HG03460 (cell line): ENCODE data around the gene MYZAP.
A peak's percentile ranks its signal among the peaks of the same experiment; 100 is the strongest.

Source experiments
- ATAC-seq: cut with Tn5 transposase; IDR thresholded peaks from one replicate; pipeline ENCODE4 v1.9.1; 2021; ENCODE audit not compliant: unreplicated experiment

Gene MYZAP

DNA sequence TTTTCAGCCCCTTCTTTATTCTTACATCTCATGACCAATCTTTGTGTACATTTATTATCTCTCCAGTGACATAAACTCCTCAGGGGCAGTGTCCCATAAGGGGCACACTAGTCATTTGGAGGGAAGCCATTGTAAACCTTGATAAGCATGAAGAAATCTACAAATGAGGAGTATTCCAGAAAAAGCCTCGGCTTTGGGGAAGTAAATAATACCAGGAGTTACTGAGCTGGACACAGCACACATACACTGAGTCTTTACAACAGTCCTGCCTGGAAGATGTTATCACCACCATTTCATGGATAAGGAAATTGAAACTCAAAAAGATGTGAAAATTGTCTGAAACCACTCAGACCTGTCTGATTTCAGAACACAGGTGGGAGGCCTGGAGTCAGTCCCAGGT lies 99.4 kb downstream of the MYZAP start:
- no peak for ATAC-seq

DNA sequence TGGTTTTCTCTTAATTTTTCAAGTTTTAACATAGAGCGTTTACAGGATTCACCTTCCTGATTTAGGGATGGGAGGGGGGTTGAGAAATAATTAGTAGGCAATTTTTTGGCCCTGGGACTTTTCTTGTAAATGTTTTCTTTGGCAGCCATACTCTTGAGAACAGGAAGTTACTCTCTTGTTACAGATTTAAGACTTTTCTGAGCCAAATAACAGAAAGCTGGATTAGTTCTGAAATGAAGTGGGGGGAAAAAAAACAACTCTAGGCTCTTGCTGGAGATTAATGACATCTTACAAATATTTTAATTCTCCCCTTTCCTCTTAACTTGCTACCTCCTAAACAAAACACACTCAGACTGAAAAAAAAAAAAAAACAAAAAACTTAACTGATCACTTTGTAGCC lies 101.0 kb downstream of the MYZAP start:
- no peak for ATAC-seq

DNA sequence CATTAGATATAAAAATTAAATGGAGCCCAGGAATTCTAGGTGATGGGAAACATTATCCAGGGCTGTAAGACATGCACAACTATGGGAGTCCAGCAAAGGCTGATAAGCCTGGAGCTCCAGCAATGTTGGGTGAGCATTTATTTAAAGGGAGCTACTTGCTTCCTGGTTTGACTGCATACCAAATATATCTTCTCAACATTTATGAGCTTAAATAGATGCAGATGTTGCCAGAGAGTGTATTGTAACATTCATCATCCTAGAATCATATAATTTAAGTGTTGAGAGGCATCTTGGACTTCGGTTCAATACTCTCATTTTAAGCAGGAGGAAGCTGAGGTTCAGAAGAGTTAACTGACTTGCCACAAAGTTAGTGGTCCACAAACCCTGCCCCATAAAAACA lies 102.6 kb downstream of the MYZAP start:
- no peak for ATAC-seq

DNA sequence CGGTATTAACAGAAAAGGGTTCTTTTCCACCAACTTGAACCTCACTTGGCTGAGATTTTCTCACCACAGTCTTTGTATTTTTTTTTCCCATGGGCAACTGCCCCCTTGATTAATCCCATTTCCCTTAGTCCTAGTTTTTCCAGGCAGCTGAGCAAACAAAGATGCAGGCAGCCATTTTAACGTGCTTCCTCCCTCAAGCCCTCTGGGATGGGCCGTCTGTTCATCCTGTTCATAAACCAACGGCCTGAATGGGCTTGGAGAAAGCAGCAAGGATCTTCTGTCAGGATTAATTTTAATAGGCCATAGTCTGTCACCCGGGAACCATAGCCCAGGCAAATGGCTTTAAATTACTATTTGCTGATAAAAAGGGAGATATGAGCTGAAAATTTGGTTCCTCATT lies 104.4 kb downstream of the MYZAP start:
- ATAC-seq, result no peak

DNA sequence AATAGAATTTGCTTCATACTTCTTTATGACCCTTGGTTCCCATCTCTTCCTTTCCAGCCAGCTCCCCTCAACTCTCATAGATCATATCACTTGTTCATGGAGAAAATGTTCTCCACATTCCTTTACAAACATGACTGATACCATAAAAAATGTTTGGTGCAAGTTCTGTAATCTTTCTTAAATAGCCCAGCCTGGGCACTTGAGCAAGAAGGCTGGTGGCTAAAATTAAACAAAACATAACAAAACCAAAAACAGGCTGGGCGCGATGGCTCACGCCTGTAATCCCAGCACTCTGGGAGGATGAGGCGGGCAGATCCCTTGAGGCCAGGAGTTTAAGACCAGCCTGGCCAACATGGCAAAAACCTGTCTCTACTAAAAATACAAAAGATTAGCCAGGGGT lies 105.9 kb downstream of the MYZAP start:
- ATAC-seq, result no peak

DNA sequence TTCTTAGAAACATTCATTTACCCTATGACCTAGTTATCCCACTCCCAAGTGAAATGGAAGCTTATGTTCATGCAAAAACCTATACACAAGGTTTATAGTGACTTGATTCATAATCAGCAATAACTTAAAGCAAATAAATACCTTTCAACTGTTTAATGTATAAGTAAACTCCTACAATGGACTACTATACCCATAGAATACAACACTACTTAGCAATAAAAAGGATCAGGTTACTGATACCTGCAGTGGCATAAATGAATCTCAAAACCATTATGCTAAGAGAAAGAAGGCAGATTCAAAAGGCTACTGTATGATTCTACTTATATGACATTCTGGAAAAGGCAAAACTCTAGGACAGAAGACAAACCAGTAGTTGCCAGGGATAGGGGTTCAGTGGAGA lies 106.5 kb downstream of the MYZAP start:
- no peak for ATAC-seq

DNA sequence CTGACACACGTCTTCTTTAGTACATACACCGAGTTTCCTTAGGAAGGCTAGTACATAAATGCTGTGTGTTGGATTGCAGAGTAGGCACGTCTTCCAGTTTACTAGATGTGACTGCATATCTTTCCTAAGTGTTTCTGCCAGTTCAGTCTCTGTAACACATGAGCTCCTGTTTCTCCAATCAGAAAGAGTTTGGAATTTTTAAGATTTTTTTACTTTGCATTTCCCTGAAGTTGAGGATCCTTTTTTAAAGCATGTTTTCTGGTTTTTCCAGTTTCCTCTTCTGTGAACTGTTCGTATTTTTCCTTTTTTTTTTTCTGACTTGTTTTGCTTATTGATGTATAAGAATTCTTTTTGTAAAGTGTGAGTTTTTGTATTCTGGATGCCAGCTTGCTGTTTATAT lies 107.3 kb downstream of the MYZAP start:
- no peak for ATAC-seq

DNA sequence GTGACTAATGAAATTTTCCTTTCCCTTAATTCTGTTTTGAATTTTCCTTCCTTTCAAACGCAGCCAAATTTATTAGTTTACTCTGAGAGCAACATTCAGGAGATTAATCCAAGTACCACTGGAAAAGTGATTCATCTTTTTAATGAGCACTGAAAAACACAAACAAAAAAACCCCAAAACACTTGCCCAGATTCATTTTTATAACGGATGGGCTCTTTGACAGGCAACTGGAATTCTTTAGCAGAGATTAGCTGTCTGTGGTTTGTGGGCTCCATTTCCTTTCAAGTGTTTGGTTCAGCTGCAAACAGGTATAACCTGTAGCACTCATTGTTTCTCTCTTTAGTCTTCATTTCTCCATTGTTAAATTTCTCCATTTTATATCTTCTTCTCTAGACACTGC lies 111.7 kb downstream of the MYZAP start:
- no peak for ATAC-seq

DNA sequence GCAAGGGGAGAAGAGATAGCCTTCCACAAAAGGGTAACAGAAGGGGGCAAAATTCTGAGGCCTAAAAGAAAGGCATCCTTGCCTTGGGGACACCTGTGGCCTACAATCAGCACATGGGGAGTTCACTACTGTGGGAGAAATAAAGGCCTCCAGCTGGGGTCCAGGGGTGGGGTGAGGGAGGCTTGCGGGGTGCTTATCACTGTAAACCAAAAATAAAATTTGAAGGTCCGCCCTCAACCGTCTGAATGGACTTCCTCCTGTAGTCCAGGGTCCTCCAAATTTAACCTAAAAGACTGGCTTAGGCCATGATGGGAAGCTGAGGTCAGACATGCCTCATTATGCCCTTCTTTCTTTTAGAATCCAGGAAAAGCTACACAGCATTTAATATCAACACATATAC lies 112.7 kb downstream of the MYZAP start:
- no peak for ATAC-seq

DNA sequence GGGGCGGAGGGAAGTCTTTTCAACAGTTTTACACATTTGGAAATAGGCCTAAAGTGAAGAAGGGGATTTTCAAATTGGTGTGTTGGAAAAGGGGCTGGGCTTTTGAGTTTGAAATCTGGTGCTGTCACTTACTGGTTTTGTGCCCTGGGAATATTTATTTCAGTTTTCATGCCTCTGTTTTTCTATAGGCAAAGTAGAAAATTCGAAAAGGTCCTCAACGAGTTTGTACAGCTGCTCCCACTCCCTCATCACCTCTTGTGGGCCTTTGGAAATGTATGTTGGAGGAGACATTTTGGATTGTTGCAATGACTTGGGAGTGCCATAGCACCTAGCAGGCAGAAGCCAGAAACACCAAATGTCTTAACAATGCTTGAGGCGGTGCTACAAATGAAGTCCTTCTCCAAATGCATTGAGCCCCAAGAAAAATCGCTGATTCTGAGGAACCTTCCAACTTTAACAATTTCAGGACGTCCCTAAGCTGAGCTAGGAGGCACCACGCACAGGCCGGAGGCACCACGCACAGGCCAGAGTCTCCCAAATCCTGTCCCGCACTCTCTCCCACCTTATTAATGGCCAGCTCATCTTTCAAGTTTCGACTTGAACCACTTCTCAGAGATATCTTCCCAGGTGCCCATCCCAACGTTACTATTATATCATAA lies 114.2 kb downstream of the MYZAP start:
- no peak for ATAC-seq

DNA sequence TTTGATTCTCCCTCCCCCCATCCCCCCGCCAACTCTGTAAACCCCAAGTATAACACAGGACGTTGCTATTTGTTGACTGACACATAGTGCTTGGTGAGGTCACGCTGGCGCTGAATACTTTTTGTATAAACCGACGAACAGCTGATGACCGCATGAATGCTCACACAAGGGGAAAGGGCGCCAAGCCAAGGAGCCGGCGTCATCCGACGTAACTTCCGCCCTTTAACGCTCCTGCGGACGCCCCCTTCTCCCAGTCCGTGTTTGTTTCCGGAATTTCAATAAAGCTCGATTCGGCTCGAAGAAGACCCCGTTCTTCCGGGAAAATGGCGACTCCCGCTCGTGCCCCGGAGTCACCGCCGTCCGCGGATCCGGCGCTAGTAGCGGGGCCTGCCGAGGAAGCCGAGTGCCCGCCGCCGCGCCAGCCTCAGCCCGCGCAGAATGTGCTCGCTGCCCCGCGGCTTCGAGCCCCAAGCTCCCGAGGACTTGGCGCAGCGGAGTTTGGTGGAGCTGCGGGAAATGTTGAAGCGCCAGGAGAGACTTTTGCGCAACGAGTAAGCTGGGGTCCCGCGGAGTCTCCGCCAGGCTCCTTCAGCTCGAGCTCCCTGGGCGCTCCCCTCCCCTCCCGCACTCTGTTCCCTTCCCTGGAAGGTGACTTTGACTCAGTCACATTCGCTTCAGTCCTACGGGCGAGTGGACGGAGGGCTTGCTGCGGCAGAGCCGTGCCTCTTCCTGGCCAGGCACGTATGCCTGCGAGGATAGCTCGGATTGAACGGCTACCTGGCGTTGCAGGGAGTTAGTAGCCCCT lies 114.9 kb downstream of the MYZAP start, which contains the start of gene POLR2M:
TSS of gene POLR2M (plus strand) at position 310 of the 805 bp plus-strand sequence. CDS start at position 439, 129 bp downstream.
- peak; percentile 95 for ATAC-seq

DNA sequence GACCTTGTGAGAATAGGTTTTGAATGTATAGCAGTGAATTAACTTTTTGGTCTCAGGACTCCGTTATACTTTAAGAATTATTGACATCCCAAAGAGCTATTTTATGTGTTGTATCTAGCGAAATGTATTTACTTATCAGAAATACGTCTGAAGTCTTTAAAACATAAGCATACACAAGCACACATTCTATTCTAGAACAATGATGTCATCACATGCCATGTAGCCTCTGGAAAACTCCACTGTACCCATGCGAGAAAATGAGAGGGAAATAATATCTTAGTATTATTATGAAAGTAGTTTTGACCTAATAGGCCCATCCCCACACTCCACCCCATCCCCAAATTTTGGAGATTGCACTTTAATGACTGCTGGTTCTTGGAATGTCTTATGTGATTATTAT lies 116.3 kb downstream of the MYZAP start:
- no peak for ATAC-seq

DNA sequence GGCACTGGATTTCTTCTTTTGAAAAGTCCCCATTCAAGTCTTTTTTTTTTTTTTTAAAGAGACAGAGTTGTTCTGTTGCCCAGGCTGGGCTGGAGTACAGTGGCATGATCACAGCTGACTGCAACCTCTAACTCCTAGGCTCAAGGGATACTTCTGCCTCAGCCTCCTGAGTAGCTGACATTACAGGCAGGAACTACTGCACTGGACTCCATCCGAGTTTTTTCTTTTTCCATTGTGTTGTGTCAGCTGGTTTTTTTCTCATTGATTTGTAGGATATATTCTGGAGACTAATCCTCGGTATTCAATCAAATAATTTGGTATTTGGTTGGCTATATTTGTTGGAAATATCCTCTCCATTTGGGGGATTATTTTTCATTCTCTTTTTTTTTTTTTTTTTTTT lies 126.6 kb downstream of the MYZAP start:
- no peak for ATAC-seq

DNA sequence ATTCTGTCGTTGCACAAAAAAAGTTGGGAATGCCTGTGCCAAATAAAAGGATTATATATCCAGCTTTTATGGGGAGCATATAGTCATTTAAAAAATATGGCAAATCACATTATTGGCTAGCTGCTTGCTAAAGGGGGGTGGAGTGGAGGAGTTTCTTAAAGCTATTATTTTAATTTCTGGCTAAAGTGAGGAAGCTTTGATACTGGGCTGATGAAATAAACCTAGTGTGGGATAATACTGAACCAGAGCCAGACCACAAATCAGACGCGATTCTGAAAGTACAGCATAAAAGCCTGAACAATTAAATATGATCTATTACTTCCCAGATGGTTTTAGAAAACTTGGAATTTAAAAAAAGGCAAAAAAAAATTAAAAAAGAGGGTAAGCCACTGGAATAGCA lies 129.2 kb downstream of the MYZAP start:
- no peak for ATAC-seq

DNA sequence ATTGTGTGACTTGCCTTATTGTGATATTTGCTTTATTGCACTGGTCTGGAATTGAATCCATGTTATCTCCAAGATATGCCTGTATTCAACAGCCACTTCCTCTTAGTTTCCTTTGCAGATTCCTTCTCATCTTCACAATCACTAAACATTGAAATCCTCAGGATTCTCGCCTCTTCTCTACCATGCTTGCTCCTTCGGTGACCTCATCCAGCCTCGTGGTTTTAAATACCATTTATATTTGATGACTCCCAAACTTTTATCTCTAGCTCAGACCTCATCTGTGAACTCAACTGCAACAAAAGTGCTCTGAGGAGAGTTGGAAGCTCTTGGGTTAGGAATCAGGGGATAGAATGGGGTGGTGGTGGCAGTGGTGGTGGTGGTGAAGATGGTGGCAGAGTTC lies 134.7 kb downstream of the MYZAP start:
- no peak for ATAC-seq

DNA sequence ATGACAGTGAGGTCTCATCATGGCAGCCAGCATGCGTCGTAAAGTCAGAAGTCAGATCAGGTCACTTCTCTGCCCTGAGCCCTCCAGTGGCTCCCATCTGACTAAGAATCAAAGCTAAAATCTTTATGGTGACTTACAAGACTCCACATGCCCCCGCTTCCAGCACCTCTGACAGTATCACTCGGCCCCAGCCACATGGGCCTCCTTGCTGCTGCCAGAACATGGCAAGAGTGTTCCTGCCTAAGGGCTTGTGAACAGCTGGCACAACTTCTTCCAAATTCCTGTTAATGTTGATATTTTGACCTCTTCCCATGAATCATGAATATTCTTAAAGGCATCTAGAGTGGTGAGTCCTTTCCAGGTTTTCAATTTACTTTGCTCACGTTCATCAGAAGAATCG lies 135.3 kb downstream of the MYZAP start:
- no peak for ATAC-seq

DNA sequence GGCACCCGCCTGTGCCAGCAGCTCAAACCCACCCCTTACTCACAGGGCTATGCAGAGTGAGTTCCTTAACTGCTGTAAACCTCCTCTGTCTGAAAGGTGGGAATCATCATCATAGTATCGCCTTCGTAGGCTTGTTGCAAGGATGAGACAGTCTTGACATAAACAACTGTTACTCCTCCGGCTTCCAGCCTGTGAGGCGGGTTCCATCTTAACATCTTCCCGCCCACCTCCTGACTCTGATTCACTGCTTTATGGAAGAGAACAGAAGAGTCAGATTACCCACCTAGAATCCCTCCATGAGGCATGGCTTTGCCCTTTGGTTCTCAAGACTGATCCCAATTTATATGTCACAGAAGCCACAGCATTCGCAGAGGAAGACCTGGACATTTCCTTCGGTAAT lies 136.7 kb downstream of the MYZAP start:
- no peak for ATAC-seq

DNA sequence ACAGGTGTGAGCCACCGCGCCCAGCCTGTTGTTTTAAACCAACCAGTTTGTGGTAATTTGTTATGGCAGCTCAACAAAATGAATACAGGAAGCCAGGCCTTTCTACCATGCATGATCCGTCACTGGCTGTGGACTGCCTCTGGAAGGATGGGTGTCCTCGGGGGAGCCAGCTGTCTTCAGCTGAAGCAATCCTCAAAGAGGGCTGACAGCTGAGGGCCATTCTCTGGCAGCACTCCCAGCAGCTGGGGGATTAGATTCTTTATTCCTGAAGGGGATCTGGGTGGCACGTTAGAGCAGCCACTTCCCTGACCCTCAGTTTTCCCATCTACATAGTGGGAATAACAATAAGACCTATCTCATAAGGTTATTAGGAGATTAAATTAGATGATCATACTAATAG lies 139.2 kb downstream of the MYZAP start:
- ATAC-seq, result no peak

DNA sequence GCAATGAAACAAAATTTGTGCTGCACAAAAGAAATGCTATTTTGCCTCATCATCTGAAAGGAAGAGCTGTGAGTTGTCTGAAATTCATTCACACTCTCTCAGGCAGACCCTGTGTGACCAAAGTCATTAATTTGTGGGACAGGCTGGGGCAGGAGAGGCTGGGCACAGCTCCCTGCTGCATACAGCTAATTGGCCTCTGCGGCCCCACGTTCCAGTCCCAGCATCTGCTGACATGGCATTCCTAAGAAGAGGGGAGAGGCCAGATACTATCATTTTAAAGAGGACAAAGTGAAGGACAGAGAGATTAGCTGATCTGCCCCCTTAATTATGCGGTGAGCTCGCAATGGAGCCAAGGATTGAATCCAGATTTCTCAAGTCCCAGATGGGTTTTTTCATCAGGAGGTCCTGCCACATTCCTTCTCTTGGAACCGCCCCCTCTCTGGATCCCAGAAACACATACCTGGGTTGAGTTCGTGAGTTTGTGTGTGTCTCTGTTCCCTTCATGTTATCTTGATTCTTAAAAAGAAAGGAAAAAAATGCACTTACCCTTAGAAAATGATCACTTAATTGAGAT lies 139.9 kb downstream of the MYZAP start:
- ATAC-seq, result no peak

DNA sequence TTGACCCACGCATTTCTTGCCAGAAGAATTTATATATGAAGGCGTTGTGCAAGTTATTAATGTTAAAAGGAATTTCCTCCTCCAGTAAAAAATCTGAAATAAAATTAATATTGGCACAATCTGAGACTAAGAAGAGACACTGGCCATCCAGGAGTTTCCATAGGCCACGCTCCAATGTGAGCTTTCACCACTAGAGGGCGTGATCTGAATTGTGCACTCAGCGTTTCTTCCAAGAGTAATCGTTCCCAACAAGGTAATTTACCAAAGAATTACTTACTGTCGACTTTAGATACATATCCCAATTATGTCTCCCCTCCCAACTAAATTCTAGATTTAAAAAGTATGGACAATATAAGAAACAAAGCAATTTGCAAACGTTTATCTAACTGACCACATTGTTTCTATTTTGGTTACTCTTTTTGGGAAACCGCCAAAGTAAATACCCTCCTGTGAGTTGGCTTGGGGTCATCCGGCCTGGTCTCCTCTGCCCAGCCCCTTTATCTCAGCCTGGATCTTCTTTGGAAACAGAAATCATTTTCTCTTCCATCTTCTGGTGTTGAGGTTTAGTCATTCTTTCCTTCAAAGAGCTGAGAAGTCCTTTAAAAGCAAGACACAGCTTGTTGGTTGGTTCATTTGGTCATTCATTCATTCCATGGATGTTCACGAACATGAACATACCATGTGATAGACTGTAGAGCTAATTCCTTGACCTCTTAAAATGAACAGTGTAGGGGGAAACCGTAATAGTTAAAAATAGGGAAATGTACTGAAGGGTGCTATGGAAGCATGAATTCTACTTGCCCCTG lies 141.0 kb downstream of the MYZAP start:
- no peak for ATAC-seq

DNA sequence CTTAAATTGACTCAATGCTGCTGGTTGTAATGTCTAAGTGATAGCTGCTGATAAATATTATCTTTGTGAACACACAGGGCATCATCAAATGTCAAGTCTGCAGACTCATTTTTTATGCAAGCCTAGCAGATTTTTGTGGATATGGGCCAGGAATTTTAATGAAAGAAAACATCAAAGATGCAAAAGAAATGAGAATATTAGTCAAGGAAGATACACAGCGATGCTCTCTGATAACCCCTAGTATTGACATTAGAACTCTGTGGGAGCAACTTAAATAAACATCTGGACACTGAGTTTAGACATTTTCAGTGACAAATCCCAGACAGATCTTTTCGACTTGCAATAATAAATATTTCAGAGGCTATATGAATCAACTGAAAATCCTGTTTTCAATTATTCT lies 143.2 kb downstream of the MYZAP start:
- ATAC-seq, result no peak
